ENCODE measurements around the gene CHD9. TPM values are rescaled to one million over a fixed set of nuclear protein-coding genes. Genes with fewer than 3 reads are reported as not detected.

Gene CHD9
- total RNA-seq, 1 donor from 2014 or later = 77.4 TPM

GRCh38 chr16:53098526-53099317 lies 43.9 kb downstream of the CHD9 start:
- peak overlapping the region; percentile 96 for H3K27ac ChIP-seq (ENCODE audit: low read depth, low read length)
- Mint-ChIP-seq H3K4me3 (ENCODE audit: unreplicated experiment) (peak overlapping the region; percentile 77), H3K27me3 (ENCODE audit: low read depth, unreplicated experiment) (no peaks in the 10 kb centered on the region), H3K4me1 (ENCODE audit: low read depth, unreplicated experiment) (peaks cover 28% of the 10 kb centered on the region), H3K9me3 (ENCODE audit: unreplicated experiment) (no peaks in the 10 kb centered on the region), H3K27ac (ENCODE audit: unreplicated experiment) (peak overlapping the region; percentile 97), H3K36me3 (ENCODE audit: low read depth, unreplicated experiment) (peaks cover 3% of the 10 kb centered on the region)
- no peaks in the 10 kb centered on the region for H4K20me1 ChIP-seq (ENCODE audit: insufficient read depth, low read length)
- no peak for TF ChIP-seq EZH2 (IDR thresholded peaks at IDR 0.05; ENCODE audit: insufficient read depth, low read length)
- TF ChIP-seq, protein P1, sequence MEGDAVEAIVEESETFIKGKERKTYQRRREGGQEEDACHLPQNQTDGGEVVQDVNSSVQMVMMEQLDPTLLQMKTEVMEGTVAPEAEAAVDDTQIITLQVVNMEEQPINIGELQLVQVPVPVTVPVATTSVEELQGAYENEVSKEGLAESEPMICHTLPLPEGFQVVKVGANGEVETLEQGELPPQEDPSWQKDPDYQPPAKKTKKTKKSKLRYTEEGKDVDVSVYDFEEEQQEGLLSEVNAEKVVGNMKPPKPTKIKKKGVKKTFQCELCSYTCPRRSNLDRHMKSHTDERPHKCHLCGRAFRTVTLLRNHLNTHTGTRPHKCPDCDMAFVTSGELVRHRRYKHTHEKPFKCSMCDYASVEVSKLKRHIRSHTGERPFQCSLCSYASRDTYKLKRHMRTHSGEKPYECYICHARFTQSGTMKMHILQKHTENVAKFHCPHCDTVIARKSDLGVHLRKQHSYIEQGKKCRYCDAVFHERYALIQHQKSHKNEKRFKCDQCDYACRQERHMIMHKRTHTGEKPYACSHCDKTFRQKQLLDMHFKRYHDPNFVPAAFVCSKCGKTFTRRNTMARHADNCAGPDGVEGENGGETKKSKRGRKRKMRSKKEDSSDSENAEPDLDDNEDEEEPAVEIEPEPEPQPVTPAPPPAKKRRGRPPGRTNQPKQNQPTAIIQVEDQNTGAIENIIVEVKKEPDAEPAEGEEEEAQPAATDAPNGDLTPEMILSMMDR (IDR thresholded peaks at IDR 0.05; ENCODE audit: insufficient read depth, low read depth, low read length) = no peak
- H3K9me3 ChIP-seq (ENCODE audit: insufficient read depth, low read depth, low read length) = no peaks in the 10 kb centered on the region
- H3K79me2 ChIP-seq (ENCODE audit: insufficient read depth, low read length) = peaks cover 38% of the 10 kb centered on the region
- peak overlapping the region; percentile 84 for H3K4me2 ChIP-seq (ENCODE audit: low read length)
- peak; percentile 95 for DNase-seq (ENCODE audit: low read depth)
- H3K4me1 ChIP-seq (ENCODE audit: insufficient read depth, low read length) = peaks cover 31% of the 10 kb centered on the region
- peak overlapping the region; percentile 53 for H3K4me3 ChIP-seq (ENCODE audit: insufficient read depth, low read depth, low read length)
- H2AFZ ChIP-seq (ENCODE audit: low read depth, low read length) = peak overlapping the region; percentile 36
- H3K36me3 ChIP-seq (ENCODE audit: insufficient read depth, low read length) = no peaks in the 10 kb centered on the region
- no peak for FAIRE-seq
- H3K27me3 ChIP-seq (ENCODE audit: insufficient read depth, low read length) = no peaks in the 10 kb centered on the region
- H3K9ac ChIP-seq (ENCODE audit: low read length) = peak overlapping the region; percentile 84

DNA sequence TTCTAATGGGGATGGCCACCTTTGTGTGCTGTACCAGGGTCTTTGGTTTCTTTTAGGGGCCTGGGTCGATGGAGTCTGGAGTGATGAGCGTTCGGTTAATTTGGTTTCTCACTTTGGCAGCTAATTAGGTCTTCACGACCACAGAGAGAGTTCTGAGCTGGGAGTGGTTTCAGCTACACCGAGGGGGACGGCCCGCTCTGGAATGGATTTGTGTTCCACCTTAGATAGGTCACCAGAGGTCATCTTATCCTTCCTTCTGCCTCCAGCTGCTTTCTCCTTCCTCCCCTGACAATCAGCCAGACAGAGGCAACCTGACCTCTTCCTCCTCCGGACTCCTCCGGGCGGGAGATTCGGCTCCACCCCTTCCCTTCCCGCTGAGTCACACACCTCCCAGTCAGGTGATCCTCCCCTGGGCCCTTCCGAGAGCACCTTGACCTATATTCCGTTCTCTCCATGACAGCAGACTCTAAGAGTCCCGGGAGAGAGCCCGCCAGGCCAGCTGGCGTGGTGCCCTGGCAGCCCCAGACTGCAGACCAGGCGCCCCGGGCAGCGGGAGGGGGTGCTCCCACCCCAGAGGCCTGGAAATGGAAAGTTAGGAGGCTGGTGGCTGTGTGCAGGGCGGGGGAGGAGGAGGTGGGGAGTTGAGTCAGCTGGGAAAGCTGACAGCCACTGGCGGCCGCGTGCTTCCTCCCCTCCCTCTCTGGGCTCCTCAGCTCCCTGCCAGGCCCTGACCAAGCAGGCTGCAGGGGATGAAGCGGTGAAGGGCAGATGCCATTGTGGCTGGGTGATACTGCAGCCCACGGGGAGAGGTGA lies 44.7 kb downstream of the CHD9 start:
- Histone ChIP-seq H3K27me3 (ENCODE audit: insufficient read depth, low read length) (no peaks in the 10 kb centered on the region), H3K36me3 (ENCODE audit: insufficient read depth, low read length) (no peaks in the 10 kb centered on the region), H2AFZ (ENCODE audit: low read depth, low read length) (peak overlapping the region; percentile 36), H3K4me1 (ENCODE audit: insufficient read depth, low read length) (peaks cover 32% of the 10 kb centered on the region), H3K27ac (ENCODE audit: low read depth, low read length) (peak overlapping the region; percentile 96), H4K20me1 (ENCODE audit: insufficient read depth, low read length) (no peaks in the 10 kb centered on the region), H3K4me3 (ENCODE audit: insufficient read depth, low read depth, low read length) (peak overlapping the region; percentile 53), H3K4me2 (ENCODE audit: low read length) (peak overlapping the region; percentile 84), H3K9ac (ENCODE audit: low read length) (peak overlapping the region; percentile 84), H3K9me3 (ENCODE audit: insufficient read depth, low read depth, low read length) (no peaks in the 10 kb centered on the region), H3K79me2 (ENCODE audit: insufficient read depth, low read length) (peaks cover 34% of the 10 kb centered on the region)
- no peak for FAIRE-seq
- Mint-ChIP-seq H3K36me3 (ENCODE audit: low read depth, unreplicated experiment) (peaks cover 3% of the 10 kb centered on the region), H3K27me3 (ENCODE audit: low read depth, unreplicated experiment) (no peaks in the 10 kb centered on the region), H3K4me1 (ENCODE audit: low read depth, unreplicated experiment) (peaks cover 29% of the 10 kb centered on the region), H3K9me3 (ENCODE audit: unreplicated experiment) (no peaks in the 10 kb centered on the region), H3K4me3 (ENCODE audit: unreplicated experiment) (peak overlapping the region; percentile 77), H3K27ac (ENCODE audit: unreplicated experiment) (peak overlapping the region; percentile 97)
- TF ChIP-seq, protein P1 (IDR thresholded peaks at IDR 0.05; ENCODE audit: insufficient read depth, low read depth, low read length) = no peak
- no peak for TF ChIP-seq EZH2 (IDR thresholded peaks at IDR 0.05; ENCODE audit: insufficient read depth, low read length)
- peak; percentile 94 for DNase-seq (ENCODE audit: low read depth)

All from astrocyte (in vitro differentiated cells and primary cell).